ENCODE results near the gene INTS1.

Gene INTS1

DNA sequence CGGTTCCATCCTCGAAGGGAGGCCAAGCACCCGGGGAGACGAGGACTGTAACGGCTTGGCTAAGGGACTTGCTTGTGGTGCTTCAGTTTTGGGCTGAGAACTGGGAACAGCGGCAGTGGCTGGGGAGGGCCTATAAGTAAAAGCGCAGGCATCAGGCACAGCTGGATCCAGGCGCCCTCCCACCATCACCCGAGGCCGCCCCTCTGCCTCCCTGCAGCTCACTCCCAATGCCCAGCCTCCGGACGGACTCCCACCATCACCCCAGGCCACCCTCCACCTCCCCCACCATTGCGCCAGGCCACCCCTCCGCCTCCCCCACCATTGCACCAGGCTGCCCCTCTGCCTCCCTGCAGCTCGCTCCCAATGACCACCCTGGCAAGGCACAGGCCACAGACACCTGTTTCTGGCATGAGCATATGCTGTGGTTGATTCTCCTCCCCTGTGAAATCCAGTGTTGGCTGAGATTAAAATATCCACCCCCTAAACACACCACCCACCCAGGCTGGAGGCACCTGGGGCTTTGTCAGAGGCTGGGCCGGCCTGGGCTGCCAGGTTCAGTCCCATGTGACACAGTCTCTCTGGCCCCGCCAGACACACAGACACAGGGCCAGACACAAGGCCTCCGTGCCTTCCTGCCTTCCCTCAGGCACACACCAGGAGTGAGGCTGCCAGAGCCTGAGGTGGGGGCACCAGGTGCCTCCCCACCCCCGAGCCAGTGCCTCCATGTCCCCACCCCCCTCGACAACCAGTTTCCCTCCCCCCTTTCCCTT, 61.6 kb downstream of the INTS1 start:
- H3K4me3 ChIP-seq (ENCODE audit: control insufficient read depth, low read depth, low read length), result no peak overlapping the region
- no peak for TF ChIP-seq CTCF (conservative IDR thresholded peaks at IDR 0.05; ENCODE audit: control insufficient read depth, insufficient read depth, low read depth, low read length)
- DNase-seq (ENCODE audit: low read depth), result no peak

DNA sequence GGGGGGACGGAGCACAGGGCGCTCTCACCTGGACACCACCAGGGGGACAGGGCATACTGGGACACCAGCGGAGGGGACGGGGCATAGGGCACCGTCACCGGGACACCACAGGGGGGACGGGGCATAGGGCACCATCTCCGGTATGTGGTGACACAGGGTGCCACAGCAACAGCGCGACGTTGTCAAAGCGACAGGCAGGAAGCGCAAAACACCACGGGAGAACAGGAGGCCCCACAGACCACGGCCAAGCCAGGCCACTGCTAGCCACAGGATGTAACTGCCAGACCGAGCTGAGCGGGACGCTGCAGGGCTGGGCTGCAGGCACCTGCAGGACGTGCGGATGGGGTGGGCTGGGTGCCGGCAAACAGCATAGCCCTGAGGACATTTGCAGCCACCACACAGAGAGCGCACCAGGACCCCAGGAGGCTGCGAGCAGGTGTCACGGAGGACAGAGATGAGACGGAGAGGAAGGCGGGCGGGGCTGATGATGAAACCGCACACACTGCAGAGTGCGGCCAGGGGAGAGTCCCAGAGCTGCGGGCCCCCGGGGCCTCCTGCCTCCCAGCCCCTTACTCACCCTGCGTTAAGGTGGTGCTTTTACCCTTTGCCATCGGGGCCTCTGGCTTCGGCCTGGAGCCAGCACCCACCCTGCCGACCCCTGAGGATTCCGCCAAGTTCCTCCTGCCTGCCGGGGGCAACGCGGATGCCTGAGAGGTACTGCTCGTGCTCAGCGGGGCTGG, 62.4 kb downstream of the INTS1 start:
- no peak for DNase-seq (ENCODE audit: low read depth)
- H3K4me3 ChIP-seq (ENCODE audit: control insufficient read depth, low read depth, low read length), result no peak overlapping the region
- no peak for TF ChIP-seq CTCF (conservative IDR thresholded peaks at IDR 0.05; ENCODE audit: control insufficient read depth, insufficient read depth, low read depth, low read length)

DNA sequence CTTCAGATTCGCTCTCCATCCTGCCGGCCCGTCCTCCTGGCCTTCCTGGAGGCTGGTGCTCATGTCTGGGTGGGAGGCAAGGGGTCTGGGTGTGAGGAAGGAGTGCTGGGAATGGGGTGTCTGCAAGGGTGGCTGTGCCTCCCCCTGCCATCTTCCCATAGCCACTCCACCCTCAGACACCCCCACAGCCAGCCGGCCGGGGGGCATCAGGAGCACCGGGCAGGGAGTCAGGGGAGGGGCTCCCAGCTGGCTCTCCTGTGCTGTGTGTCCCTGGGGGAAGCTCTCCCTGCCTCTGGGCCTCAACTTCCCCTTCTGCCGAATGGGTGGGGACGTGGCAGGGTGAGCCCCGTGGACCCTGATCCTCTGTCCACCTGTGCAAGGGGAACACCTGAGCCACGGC, 63.6 kb downstream of the INTS1 start:
- H3K4me3 ChIP-seq (ENCODE audit: control insufficient read depth, low read depth, low read length), result no peak overlapping the region
- no peak for DNase-seq (ENCODE audit: low read depth)
- no peak for TF ChIP-seq CTCF (conservative IDR thresholded peaks at IDR 0.05; ENCODE audit: control insufficient read depth, insufficient read depth, low read depth, low read length)

DNA sequence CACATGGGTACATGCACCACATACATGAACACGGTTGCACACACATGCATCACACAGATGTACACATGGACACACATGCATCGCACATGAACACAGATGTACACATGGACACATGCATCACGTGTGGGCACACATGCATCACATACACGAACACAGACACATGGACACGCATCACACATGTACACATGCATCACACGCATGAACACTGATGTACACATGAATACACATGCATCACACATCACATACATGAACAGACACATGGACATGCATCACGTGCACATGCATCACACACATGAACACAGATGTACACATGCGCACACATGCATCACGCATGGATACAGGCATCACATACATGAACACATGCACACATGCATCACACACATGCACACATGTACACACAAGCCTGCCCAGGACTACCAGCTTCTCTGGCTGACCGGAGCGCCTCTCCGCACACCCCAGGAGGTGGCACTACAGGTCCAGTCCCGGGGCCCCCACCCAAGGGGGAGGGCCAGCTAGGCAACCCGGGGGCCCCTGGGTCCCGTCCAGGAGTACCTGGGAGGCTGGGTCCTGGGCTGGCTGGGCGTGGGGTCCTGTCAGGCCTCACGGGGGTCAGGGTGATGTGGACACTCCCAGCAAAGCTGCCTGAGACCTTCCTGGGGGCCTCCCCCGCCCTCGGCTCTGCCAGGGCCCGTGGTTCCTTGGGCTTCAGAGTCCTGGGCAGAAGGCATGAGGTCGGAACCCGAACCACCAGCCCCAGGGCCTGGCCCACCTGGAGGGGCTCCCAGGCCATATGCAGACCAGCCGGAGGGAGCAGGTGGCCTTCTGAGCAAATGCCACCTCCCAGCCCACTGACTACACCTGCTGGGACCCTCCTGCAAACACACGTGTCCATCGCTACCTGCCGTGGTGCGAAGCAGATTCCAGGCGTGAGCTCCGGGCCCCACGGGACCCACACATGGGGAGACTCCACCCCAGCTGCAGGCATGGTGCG, 64.5 kb downstream of the INTS1 start:
- no peak for TF ChIP-seq CTCF (conservative IDR thresholded peaks at IDR 0.05; ENCODE audit: control insufficient read depth, insufficient read depth, low read depth, low read length)
- DNase-seq (ENCODE audit: low read depth), result no peak
- H3K4me3 ChIP-seq (ENCODE audit: control insufficient read depth, low read depth, low read length), result no peak overlapping the region

DNA sequence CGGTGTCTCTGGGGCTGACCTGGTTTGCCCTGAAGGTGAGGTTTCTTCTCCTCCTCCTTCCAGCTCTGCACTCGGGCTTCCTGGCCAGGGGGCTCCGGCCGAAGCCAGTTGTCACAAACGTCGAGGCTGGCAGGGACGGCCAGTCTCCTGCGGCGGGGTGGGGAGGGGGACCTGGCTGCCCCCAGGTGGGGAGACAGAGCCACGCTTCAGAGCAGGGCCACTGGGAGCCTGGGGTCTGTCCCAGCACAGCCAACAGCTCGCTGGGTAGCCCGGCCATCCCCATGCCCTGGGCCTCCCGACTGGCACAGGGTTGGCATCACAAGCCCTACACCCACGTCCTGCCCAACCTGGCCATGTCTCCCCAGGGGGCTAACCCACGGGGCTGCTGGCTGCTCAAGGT, 65.4 kb downstream of the INTS1 start:
- no peak overlapping the region for H3K4me3 ChIP-seq (ENCODE audit: control insufficient read depth, low read depth, low read length)
- no peak for DNase-seq (ENCODE audit: low read depth)
- no peak for TF ChIP-seq CTCF (conservative IDR thresholded peaks at IDR 0.05; ENCODE audit: control insufficient read depth, insufficient read depth, low read depth, low read length)

- TF ChIP-seq CTCF (conservative IDR thresholded peaks at IDR 0.05; ENCODE audit: control insufficient read depth, insufficient read depth, low read depth, low read length), result no peak
- no peak for DNase-seq (ENCODE audit: low read depth)
- H3K4me3 ChIP-seq (ENCODE audit: control insufficient read depth, low read depth, low read length), result no peak overlapping the region
Measured at GRCh38 chr7:1438208-1438607, 66.0 kb downstream of the INTS1 start.
